DND-41 (cell line): ENCODE measurements around the gene TMEM54.

Source experiments
- CTCF ChIP-seq: IDR thresholded peaks from 2 replicates; pipeline ENCODE4 v1.5.1; 2012; ENCODE audit warnings: borderline replicate concordance, low read length, moderate library complexity, mild to moderate bottlenecking; ENCODE audit not compliant: poor library complexity, severe bottlenecking; ENCODE audit errors: extremely low read depth
- EZH2 ChIP-seq: IDR thresholded peaks from 3 replicates; pipeline ENCODE4 v1.6.1; 2012; ENCODE audit warnings: borderline replicate concordance, low read depth, mild to moderate bottlenecking, moderate library complexity, low read length, inconsistent platforms; ENCODE audit not compliant: severe bottlenecking

GRCh38 chr1:32946413-32946812, 45.2 kb upstream of the TMEM54 start:
- no peak for TF ChIP-seq CTCF
- no peak for TF ChIP-seq EZH2
